Activated CD4-positive, CD25-positive, alpha-beta regulatory T cell (primary cell): ENCODE data around the gene PDYN.

Source experiments
- DNase-seq, 4 experiments: peaks; one replicate each; lab custom pipeline; 2025; lab: John Stamatoyannopoulos, UW

The PDYN gene

DNA sequence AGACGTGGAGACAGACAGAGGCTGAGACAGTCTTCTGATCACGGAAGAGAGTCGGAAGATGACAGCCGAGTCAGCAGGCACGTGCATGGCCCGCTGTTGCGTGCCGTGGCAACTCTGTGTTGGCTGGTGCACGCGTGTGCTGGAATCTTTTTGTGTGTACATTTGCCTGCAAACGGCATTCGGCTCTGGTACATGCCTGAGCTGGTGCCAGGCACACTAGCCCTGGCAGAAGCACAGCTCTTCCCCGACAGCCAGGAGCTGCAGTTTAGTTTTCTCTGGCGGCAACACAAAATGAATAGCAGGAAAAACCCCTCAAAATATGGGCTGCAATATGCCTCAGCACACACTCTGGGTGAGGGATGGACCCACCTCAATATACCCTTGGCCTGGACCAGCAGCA lies 769 bp upstream of the PDYN start:
- DNase-seq: no peak

DNA sequence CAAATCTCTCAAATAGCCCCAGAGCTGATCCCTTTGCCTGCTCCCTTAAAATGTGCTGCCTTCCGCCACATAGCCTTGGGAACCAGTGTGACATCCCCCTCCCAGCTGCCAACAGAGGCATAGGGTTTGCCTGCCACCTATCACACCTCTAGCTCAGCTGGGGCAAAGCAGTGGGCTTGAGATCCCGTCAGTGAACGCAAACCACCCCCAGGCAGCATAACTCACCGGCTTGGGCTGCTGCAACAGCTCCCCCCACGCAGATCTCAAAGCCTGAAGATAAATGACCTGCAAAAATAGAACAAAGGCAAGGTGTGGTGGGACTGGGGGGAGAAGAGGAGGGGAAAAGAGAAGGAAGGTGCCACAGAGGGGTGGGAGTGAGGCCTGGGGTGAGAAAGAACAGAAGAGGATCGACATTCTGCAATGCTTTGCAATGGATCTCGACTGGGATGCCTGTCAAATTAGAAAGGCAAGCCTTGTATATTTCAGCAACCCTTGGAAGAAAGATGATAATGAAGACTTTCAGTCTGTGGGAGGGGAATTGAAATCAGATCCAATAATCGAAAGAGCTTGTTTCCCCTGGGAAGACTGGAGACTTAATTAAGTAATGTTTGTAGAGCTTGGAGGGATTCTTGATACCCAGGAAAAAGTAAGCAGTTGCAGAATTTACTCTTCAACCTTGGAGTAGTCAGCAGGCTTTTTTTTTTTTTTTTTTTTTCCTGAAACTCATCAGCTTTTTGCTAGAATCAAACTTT lies 1.3 kb downstream of the PDYN start:
- no peak for DNase-seq

DNA sequence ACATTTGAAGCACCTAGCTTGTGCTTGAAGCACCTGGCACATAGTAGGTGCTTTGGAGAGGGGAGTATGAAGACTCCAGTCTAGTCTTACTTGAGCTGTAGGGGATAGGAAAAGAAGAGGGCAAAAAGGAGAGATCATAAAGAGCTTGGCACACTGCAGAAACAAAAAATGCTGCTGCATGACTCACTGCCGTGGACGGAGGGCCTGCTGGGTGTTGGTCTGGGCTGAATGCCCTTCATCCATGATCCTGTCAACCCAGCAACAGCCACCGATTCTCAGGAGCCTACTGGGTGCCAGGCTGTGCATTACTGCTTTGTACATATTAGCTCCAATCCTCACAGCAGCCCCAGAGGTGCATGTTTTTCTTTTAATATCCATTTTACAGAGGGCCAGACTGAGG lies 6.0 kb downstream of the PDYN start:
- DNase-seq: no peak

DNA sequence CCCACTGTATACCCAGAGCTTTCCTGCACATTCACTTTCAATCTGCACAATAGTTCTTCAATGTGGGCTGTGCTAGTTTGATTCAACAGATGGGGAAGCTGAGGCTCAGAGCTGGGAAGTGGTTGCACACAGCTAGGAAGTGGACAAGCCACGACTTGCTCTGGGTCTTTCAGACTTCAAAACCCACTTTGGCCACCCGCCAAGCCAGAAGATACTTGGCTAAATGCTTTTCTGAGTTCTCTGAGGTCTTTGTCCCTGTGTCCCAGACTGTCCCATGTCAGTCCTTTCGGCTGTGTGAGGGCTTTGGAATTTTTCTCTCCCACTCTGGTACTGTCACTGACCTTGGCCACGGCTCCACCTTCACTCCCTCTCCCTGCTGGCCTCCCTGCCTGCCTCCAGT lies 10.6 kb downstream of the PDYN start:
- DNase-seq: no peak

DNA sequence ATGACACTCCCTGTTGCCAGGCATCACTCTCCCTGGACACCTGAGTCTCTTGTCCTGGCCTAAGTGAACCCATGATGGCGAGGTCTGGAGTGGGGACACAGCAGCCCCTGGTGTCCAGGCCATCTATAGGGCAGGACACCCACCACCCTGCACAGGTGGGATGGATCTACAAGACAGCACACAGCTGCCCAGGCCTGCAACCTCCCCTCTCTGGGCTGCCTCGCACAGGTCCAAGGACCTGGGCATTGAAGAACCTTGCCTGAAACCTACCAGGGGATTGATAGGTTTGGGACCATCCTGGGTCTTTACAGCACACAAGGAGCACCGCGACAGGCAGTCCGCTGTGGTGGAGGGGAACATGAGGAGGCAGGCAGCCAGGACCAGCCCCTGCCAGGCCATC lies 11.2 kb downstream of the PDYN start:
- DNase-seq: no peak

DNA sequence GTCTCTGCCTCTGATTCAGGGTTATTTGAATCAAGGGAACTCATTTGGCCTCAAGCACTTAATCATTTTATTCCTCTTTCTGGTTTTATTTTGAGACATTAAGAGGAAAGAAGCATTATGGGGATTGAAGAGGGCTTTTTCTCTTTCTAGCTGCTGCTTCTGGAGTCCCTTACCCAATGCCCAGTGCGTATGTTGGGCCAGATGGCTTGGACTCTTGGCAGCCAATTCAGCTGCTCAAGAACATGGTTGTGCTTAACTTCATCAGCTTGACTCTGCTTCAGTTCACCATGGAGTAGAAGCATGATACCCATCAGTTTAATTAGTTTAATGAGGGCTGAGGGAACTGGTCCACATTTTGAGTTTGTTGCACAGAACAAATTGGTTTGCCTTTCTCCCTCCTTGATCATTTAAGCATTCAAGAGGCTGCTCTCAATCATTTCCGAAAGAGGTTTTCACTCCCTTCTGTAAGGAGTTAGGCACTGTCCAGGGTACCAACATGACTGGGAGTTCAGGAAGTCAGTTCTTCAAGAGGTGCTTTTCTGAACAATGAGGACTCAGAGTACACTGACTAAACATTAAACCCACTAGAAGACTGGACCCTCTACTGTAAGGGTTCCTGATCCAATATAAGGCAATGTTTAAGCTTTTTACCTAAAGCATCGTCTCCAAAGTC lies 14.6 kb downstream of the PDYN start:
- DNase-seq: no peak

DNA sequence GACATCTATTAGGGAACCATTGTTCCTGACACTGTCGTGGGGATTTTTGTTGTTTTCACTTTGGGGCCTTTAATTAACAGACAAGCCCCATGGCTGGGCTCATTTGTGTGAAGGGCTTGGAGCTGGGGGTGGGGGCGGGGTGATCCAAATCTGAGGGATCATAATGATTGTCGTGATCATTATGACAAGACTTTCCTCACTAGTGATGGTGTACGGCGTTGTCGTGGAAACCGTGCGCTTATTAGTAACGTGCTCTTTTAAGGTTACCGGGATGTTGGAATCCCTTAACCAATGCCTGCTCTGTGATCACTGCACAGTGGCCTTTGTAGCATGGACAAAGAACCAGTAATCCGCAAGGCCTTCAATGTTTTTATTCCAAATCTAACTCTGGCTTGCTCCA lies 18.6 kb downstream of the PDYN start:
- DNase-seq: no peak

DNA sequence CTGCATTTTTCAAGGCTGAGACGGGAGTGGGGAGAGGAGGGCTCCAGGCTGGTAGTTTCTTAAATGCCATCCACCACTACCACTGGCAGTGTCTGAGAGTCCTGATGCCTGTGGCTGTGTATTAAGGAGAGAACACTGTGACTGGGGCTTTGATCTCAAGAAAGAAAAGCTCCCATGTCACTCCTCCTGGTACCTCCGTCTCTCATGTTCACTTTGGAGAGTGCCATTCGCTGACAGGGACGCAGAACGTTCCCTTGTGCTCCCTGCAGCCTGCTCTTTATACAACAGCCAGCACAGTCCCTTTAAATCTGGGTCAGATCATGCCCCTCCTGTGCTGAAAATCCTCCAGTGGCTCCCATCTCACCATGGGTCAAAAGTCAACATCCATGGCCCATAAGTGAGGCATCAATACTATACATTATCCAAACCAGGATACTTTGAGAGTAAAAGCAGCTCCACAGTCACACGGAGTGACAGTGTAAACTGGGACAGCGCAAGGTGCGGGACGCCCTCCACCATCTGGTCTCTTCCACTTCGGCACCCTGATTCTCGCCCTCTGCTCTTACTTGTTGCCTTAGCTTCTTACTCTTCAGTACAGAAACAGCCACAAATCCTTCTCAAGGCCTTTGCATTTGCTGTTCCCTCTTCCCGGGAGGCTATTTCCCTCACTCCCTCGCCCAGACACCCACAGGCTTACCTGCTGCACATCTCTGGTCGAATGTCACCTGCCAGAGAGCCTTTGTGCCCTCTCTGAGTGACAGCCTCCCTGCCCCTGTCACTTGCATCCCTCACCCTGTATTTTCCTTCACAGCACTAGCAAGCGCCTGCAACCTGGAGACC lies 20.0 kb downstream of the PDYN start:
- no peak for DNase-seq

DNA sequence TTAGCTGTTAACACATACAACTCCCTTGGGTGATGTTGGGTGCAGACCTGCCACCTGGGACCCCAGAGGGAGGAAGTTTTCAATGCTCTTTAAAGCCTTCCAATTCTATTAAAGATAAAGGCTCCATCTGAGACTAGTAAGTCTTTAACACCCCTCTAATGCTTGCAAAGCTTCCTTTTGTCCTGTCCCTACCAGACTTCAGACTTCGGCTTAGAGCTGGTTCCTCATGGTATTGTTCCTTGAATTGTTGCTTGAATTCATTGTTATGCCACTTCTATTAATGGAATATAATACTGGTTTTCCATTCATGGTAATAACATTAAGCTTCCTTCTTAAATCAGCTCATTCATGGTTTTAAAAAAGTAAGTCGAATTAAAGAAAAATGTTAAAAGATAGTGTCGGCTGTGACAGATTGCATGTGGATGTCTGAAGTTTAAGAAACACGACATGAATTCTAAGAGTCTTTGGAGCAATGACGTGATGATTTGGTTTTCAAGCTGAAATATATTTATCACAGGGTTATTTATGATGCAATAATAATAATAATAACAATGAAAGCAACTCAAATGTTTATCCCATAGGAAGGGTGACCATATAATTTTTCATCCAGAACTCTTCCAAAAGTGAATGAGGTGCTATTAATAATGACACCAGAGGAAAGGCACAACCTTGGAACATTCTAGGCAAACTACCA lies 21.8 kb downstream of the PDYN start:
- no peak for DNase-seq

DNA sequence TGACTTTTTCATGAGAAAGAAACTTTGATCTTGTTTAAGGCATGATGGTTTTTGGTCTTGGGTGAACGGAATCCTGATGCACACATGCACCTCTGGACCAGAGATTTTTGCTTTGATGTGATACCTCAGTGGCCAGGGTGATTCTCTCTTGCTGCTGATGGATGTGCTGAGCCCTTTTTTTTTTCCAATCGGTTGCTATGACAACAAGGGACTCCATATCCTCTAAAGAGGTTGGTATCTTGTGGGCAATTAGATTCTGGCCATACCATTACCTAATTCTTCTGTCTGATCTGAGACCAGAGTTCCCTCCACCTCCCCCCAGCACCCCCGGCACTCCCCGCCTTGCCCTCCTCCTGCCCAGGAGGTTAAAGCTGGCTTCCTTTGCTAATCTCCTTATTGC lies 24.9 kb downstream of the PDYN start:
- DNase-seq: no peak

DNA sequence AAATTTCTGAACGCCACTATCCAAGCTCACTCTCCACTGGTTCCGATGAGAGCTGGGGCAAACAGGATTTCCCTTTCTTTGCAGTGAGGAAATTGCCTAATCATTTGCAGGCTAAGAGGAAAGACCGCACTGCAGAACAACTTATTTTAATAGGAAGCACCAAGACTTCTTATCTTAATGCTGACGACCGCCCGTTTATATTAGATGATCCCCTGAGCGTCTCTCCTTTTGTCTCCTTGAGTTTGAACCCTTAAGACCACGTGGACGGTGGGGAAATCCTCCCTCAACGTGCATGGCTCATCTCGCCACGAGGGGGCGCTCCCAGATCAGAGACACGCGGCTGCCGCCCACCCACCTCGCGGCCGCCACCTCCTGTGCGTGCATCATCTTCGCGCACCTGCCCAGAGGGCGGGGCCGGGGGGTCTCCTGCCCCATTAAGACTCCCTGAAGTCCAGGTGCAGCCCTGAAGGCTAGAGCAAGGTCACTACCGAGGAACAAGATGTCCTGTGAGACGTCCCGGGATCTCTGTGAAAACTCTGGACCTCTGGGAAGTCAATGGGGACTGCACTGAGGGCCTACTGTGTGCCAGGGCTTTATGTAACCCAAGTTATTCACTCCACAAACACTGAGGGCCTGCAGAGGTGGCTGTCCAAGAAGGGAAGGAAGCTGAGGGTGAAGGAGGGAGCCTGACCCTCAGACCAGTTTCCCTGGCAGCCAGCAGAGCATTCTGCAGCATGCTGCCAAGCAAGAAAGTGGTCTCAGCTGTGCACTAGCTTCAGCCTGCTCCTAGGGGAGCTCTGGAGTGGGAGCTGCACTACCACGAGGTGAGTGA lies 28.1 kb downstream of the PDYN start:
- DNase-seq: peak; percentile 47 to 79 (median 70)

DNA sequence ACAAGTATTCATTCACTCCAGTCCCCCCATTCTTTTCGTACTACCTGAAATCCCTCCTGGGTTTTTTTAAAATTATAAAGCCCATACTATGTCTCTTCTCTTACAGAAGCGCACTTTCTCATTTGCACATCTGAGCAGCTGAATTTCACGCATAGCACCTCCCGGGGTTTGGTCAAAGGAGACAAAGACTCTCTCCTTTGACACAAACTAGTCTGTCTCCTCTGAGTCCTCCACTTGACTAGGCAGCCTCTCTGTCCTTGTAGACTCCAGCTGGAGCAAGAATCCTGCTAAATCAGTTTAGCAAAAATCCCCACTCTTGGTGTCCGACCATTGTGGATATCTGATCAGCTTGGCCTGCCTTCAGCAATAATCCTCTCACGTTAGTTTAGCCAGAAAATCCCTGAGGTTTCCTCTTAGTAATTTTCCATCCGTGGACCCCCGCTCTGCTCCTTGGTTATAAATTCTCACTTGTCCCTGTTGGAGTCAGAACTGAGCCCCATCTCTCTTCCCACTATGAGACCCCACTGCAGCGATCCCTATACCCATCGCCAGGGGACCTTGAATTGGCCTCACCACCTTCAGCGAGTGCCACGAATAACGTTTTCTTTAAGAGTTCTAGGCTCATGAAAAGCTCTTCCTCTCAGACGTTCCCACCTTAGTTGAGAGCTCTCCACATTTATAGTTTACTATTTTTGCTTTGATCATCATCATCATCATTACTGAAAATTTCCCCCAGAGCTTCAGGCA lies 29.0 kb downstream of the PDYN start:
- DNase-seq: no peak

DNA sequence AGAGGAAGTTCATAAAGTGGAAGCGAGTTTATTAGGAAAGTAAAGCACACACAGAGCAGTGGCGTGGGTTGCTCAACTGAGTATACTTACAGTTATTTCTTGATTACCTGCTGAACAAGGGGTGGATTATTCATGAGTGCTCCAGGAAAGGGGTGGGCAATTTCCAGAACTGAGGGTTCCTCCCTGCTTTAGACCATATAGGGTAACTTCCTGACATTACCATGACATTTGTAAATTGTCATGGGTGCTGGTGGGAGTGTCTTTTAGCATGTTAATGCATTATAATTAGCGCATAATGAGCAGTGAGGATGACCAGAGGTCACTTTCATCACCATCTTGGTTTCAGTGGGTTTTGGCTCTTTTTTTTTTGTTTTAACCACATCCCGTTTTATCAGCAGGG lies 29.8 kb downstream of the PDYN start:
- no peak for DNase-seq

DNA sequence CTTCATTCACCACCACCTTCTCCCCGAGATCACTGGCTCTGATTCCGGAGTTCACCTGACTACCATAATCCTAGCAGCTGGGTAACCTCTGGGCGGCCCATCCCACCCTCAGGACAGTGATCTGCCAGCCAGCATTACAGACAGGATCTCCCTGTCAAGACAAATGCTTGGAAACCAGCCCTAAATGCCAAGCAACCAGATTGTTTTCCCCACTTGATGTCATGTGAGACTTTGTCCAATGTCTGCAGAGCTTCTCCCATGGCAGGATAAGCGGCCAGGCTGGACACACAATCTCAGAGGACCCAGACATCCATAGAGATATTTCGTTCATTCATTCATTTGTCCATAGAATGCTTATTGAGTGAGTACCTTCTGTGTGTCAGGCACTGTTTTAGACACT lies 32.5 kb downstream of the PDYN start:
- DNase-seq: no peak

DNA sequence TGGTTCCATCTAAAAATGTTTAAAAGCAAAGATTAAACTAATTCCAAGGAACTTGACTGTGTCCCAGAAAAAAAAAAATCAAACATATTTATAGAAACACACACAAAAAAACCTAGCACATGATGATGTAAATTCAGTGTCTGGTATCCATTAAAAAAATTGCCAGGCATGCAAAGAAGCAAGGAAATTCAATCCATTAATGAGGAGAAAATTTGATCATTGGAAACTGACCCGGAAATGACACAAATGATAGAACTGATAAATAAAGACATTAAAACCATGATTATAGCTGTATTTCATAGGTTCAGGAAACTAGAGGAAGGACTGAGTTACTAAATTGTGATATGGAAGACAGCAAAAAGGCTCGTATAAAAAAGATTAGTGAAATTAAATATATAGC lies 34.7 kb downstream of the PDYN start:
- DNase-seq: no peak

DNA sequence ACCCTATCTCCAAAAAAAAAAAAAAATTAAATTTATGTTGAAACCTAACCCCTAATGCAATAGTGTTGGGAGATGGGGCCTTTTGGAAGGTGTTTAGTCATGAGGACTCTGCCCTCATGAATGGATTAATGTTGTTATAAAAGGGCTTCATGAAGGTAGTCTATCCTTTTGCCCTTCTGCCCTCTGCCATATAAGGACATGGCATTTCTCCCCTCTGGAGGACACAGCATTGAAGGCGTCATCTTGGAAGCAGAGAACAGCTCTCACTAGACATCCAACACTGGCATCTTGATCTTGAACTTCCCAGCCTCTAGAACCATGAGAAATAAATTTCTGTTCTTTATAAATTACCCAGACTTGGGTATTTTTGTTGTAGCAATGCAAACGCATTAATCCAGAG lies 35.4 kb downstream of the PDYN start:
- no peak for DNase-seq

DNA sequence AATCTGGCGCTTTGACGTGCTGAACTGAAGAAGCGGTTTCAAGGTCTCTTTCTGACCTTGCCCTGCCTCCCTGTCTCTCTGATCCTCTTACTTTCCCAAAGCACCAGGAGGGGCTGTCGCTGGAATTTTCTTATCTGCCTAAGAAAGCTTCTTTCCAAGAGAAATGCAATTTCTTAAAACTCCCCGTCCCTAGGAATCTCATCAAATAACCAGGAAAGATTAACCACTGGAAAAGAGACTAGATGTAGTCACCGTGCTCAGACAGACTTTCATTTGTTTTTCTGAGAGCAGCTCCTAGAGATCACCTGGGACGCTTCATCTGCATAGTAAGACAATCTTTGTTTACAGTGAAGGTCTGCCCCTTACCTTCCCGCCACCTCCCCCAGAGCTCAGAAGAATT lies 38.6 kb downstream of the PDYN start:
- DNase-seq: no peak

DNA sequence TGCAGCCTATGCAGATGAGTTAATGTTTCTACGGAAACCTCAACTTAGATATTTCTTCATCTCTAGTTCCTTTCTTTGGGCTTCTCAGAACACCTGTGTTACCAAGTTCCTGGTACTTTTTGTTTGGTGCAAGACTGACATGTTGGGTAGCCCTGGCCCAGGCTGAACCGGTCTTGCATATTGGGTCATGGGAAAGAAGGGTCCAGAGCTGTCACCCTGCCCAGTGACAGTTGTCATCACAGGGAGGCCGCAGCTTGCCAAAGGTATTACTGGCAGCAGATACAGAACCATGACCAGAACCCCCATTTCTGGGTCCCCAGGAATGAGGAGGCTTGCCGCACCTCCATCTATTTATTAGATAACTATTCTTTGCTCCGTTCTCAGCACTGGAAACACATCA lies 40.2 kb downstream of the PDYN start:
- no peak for DNase-seq

DNA sequence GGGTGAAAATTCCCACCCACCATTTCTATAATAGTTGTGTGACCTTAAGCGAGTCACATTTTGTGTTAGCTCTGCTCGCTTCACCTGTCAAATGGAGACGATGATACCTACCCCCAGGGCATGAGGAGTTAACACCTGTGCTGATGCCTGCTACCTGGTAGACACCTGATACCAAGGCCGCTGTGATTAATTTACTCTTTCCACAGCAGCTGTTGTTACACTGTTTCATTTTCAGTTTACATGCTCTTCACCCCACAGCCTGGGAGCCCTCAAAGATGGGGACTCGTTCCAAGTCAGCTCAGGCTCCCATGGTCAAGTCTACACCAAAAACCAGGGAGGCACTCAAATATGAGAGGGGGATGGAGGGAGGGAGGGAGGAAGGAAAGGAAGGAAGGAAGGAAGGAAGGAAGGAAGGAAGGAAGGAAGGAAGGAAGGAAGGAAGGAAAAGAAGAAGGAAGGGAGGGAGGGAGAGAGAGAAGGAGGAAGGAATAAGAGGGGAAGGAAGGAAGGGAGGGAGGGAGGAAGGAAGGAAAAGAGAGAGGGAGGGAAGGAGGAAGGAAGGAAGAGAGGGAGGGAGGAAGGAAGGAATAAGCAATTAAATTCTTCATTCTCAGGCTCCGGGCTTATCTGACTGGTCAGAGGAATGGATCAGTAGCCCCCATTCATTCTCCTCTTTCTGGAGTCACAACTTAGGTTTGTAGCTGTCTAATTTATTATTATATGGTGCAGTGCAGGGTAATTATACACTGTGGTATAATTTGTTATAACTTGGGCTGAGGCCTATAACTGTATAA lies 40.9 kb downstream of the PDYN start:
- no peak for DNase-seq
